Superior temporal gyrus (tissue), 1 donor: ENCODE results near the gene KBTBD7.
"Not testable (repeated sequence)": the region's sequence is repeated elsewhere in the genome, so short reads cannot be mapped to it uniquely, and the experiment has no call there.

ENCODE experiments used
- DNase-seq: peaks from one replicate; pipeline ENCODE4 v3.0.0-alpha.2; 2016; ENCODE audit errors: extremely low spot score

KBTBD7 gene

GRCh38 chr13:41199079-41199478 is 4.7 kb upstream of the KBTBD7 start:
- no peak for DNase-seq

GRCh38 chr13:41196620-41197019 is 2.3 kb upstream of the KBTBD7 start:
- no peak for DNase-seq

GRCh38 chr13:41196011-41196410 is 1.6 kb upstream of the KBTBD7 start:
- DNase-seq = no peak

- DNase-seq = no peak
These were observed 900 bp downstream of the KBTBD7 start for GRCh38 chr13:41193469-41193868.

GRCh38 chr13:41188584-41188983 is 5.8 kb downstream of the KBTBD7 start:
- DNase-seq = no peak

- no peak for DNase-seq
These were observed 7.9 kb downstream of the KBTBD7 start for GRCh38 chr13:41186481-41186880.

GRCh38 chr13:41182231-41182630 is 12.1 kb downstream of the KBTBD7 start:
- DNase-seq = no peak

GRCh38 chr13:41179593-41180250 is 14.6 kb downstream of the KBTBD7 start:
- no peak for DNase-seq

- no peak for DNase-seq
These were observed 16.3 kb downstream of the KBTBD7 start for GRCh38 chr13:41178040-41178439.

GRCh38 chr13:41177616-41178015 is 16.8 kb downstream of the KBTBD7 start:
- DNase-seq = no peak

GRCh38 chr13:41175576-41175975 is 18.8 kb downstream of the KBTBD7 start:
- DNase-seq = not testable (repeated sequence)

- no peak for DNase-seq
These were observed 32.2 kb downstream of the KBTBD7 start for GRCh38 chr13:41162151-41162550.

- DNase-seq = no peak
These were observed 35.2 kb downstream of the KBTBD7 start for GRCh38 chr13:41159174-41159573.

GRCh38 chr13:41157048-41157717 is 37.2 kb downstream of the KBTBD7 start:
- DNase-seq = no peak

- DNase-seq = no peak
These were observed 37.7 kb downstream of the KBTBD7 start for GRCh38 chr13:41156620-41157019.

- DNase-seq = no peak
These were observed 40.3 kb downstream of the KBTBD7 start for GRCh38 chr13:41154042-41154441.

GRCh38 chr13:41152005-41152404 is 42.4 kb downstream of the KBTBD7 start:
- no peak for DNase-seq

GRCh38 chr13:41150058-41150457 is 44.3 kb downstream of the KBTBD7 start:
- DNase-seq = no peak

GRCh38 chr13:41148419-41149283 is 45.7 kb downstream of the KBTBD7 start:
- DNase-seq = no peak

- no peak for DNase-seq
These were observed 49.0 kb downstream of the KBTBD7 start for GRCh38 chr13:41145136-41145908.

GRCh38 chr13:41144576-41144975 is 49.8 kb downstream of the KBTBD7 start:
- no peak for DNase-seq
